HepG2 (cell line): Measurements from ENCODE around the gene TBC1D7. TPM values are rescaled to one million over a fixed set of nuclear protein-coding genes. Genes with fewer than 3 reads are reported as not detected.
A peak's percentile ranks its signal among the peaks of the same experiment; 100 is the strongest.

Experiments
- EP300 ChIP-seq, 3 experiments: sonication (generic) in 1 of 3; formaldehyde crosslinking in 1 of 3; IDR thresholded peaks; 2 replicates each; pipeline versions ENCODE4 v1.5.1 to v1.6.1; 2011 to 2020; ENCODE audit warnings: low read depth in 2 of 3, low read length in 2 of 3, borderline replicate concordance in 1 of 3, improper control_type of control experiment in 1 of 3, mild to moderate bottlenecking in 1 of 3, missing genetic modification reagents in 1 of 3, moderate library complexity in 1 of 3
- JUNB ChIP-seq: sonication (generic); formaldehyde crosslinking; IDR thresholded peaks from 2 replicates; pipeline ENCODE4 v1.8.0; 2022; ENCODE audit warnings: missing genetic modification reagents, mild to moderate bottlenecking, borderline replicate concordance
- MYPOP ChIP-seq: sonication (generic); formaldehyde crosslinking; IDR thresholded peaks from 2 replicates; pipeline ENCODE4 v1.8.1; 2023; ENCODE audit warnings: mild to moderate bottlenecking, moderate library complexity, missing genetic modification reagents
- NONO ChIP-seq, 2 experiments: fragments of 450-650 bp in 1 of 2; sonication (generic) in 1 of 2; formaldehyde crosslinking in 1 of 2; IDR thresholded peaks in 1 of 2; conservative IDR thresholded peaks in 1 of 2; 2 replicates each; pipeline versions ENCODE4 v1.6.1 to v1.8.0; 2017 to 2022; ENCODE audit warnings: mild to moderate bottlenecking in 1 of 2, missing genetic modification reagents in 1 of 2, moderate library complexity in 1 of 2
- PAX8 ChIP-seq: sonication (generic); formaldehyde crosslinking; IDR thresholded peaks from 2 replicates; pipeline ENCODE4 v1.8.0; 2022; ENCODE audit warnings: mild to moderate bottlenecking, missing genetic modification reagents, borderline replicate concordance
- PAXIP1 ChIP-seq: sonication (generic); formaldehyde crosslinking; conservative IDR thresholded peaks from 2 replicates; pipeline ENCODE4 v1.4.0; 2020; ENCODE audit warnings: mild to moderate bottlenecking, missing genetic modification reagents, moderate library complexity
- RCOR2 ChIP-seq: IDR thresholded peaks from 2 replicates; pipeline ENCODE4 v1.6.1; 2016; ENCODE audit warnings: missing biosample characterization, missing genetic modification reagents
- SMARCC2 ChIP-seq: fragments of 450-650 bp; IDR thresholded peaks from 2 replicates; pipeline ENCODE4 v1.6.1; 2017; ENCODE audit warnings: antibody characterized with exemption, mild to moderate bottlenecking
- SOX5 ChIP-seq: IDR thresholded peaks from 2 replicates; pipeline ENCODE4 v1.6.1; 2016; ENCODE audit warnings: borderline replicate concordance
- SPEN ChIP-seq: sonication (generic); formaldehyde crosslinking; IDR thresholded peaks from 2 replicates; pipeline ENCODE4 v1.5.1; 2020; ENCODE audit warnings: low read depth, mild to moderate bottlenecking, missing genetic modification reagents
- ZMYM4 ChIP-seq: sonication (generic); formaldehyde crosslinking; IDR thresholded peaks from 2 replicates; pipeline ENCODE4 v1.8.1; 2023; ENCODE audit warnings: mild to moderate bottlenecking, missing genetic modification reagents
- ZNF350 ChIP-seq: sonication (generic); formaldehyde crosslinking; IDR thresholded peaks from 2 replicates; pipeline ENCODE4 v1.4.0; 2020; ENCODE audit warnings: mild to moderate bottlenecking, low read depth, missing genetic modification reagents, borderline replicate concordance
- ZNF713 ChIP-seq: sonication (generic); formaldehyde crosslinking; IDR thresholded peaks from 2 replicates; pipeline ENCODE4 v1.4.0; 2020; ENCODE audit warnings: mild to moderate bottlenecking, missing genetic modification reagents
- polyA plus RNA-seq, 8 experiments: library from polyadenylated mRNA; depleted of rRNA in 3 of 8; stranded (reverse) in 7 of 8; unstranded in 1 of 8; fragments of >200 nt; fragmentation: Illumina TruSeq in 4 of 8; extraction: Trizol in 4 of 8; gene quantifications; 2 replicates each; pipeline versions ENCODE4 v1.2.1 to v1.2.3, GENCODE V29; 2011 to 2016; ENCODE audit warnings: low read depth in 4 of 8, missing spikeins in 1 of 8, mixed read lengths in 1 of 8; ENCODE audit not compliant: insufficient read depth in 1 of 8
- total RNA-seq, 5 experiments: library from RNA; depleted of rRNA; stranded (reverse); fragments of >200 nt; fragmentation: Illumina TruSeq; extraction: Trizol; gene quantifications; 2 replicates each; pipeline ENCODE4 v1.2.3, GENCODE V29; 2016; ENCODE audit warnings: low read depth in 1 of 5
- TF ChIP-seq, protein P1 (sequence below): sonication (generic); formaldehyde crosslinking; IDR thresholded peaks from 2 replicates; pipeline ENCODE4 v1.4.0; 2020; ENCODE audit warnings: missing genetic modification reagents, mild to moderate bottlenecking, borderline replicate concordance
- TF ChIP-seq, protein P2 (sequence below): sonication (generic); formaldehyde crosslinking; IDR thresholded peaks from 2 replicates; pipeline ENCODE4 v1.8.1; 2022; ENCODE audit warnings: low read depth, mild to moderate bottlenecking, missing genetic modification reagents

Gene TBC1D7
- total and polyA plus RNA-seq, 2 of the 13 experiments (the other 11 are each of a cell fraction or from before 2014, with no cell fraction given), result 23.3 to 30.8 TPM

DNA sequence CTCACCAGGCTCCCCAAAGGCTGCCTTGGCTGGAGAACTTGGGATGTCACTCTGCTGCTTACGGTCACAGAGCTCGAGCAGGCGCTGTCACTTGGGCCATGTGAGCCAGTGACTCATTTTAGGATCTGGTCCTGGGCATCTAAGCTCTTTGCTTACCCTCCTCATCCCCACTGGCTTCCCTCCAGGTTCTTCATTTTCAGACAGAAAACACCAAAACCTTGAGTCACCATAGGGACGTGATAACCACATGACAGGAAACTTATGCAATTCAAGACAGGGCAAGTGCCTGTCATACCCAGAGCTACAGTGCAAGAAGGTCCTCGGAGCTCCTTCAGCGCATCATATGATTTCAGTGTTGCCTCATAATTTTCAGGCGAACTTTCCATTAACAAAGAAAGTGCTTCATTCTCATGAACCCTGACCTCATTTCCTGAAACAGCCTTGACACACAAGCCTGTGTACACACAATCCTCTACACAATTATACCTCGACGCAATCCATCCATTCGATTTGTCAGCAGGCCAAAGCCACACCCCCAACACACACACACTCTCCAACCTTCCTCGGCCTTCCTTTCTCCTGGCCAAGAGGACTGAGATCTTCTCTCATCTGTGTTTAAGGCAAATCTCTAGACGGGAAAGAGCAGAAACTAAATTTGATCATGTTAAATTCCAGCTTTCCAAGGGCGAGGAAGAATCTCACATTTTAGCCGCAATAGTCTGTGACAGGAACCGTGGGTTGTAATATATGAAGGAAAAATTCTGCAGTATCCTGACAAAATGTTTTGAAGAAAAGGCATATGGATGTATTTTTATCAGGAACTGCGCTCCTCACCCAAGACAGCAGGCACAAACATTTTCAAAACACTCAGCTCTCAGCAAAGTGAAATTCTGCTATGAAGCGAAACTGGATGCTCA lies 25.3 kb downstream of the TBC1D7 start (continued):
- TF ChIP-seq SOX5 (CRISPR knock-in tag), result peak; percentile 43; the same call in 1 of the 2 replicates
- peak in 1 of 2 experiments; percentile 50; a peak in 1 of 4 replicates for TF ChIP-seq EP300 (IDR thresholded peaks at IDR 0.05; ENCODE audit: low read depth in 2 of 2, low read length in 2 of 2)
- peak; percentile 73; the same call in 1 of the 2 replicates for TF ChIP-seq EP300 (CRISPR knock-in tag; IDR thresholded peaks at IDR 0.05; ENCODE audit: borderline replicate concordance)
- TF ChIP-seq PAX8 (CRISPR knock-in tag), result no peak
- 0 out of 2 replicates have a peak, but pooled peaks have one; percentile 16 for TF ChIP-seq RCOR2 (CRISPR knock-in tag)
- TF ChIP-seq SPEN, result 0 out of 2 replicates have a peak, but pooled peaks have one; percentile 22
- TF ChIP-seq MYPOP (CRISPR knock-in tag), result peak; percentile 53; the same call in 1 of the 2 replicates
- peak; percentile 44; the same call in 1 of the 2 replicates for TF ChIP-seq ZMYM4 (CRISPR knock-in tag)
- TF ChIP-seq SMARCC2, result no peak
- TF ChIP-seq ZNF713 (CRISPR knock-in tag), result no peak
- 0 out of 2 replicates have a peak, but pooled peaks have one; percentile 23 for TF ChIP-seq ZNF350 (CRISPR knock-in tag)
- no peak for TF ChIP-seq JUNB (CRISPR knock-in tag)
- TF ChIP-seq, protein P1, sequence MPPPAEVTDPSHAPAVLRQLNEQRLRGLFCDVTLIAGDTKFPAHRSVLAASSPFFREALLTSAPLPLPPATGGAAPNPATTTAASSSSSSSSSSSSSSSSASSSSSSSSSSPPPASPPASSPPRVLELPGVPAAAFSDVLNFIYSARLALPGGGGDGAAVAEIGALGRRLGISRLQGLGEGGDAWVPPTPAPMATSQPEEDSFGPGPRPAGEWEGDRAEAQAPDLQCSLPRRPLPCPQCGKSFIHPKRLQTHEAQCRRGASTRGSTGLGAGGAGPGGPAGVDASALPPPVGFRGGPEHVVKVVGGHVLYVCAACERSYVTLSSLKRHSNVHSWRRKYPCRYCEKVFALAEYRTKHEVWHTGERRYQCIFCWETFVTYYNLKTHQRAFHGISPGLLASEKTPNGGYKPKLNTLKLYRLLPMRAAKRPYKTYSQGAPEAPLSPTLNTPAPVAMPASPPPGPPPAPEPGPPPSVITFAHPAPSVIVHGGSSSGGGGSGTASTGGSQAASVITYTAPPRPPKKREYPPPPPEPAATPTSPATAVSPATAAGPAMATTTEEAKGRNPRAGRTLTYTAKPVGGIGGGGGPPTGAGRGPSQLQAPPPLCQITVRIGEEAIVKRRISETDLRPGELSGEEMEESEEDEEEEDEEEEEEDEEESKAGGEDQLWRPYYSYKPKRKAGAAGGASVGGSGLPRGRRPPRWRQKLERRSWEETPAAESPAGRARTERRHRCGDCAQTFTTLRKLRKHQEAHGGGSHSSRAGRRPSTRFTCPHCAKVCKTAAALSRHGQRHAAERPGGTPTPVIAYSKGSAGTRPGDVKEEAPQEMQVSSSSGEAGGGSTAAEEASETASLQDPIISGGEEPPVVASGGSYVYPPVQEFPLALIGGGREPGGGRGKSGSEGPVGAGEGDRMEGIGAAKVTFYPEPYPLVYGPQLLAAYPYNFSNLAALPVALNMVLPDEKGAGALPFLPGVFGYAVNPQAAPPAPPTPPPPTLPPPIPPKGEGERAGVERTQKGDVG (CRISPR knock-in tag), result no peak
- no peak for TF ChIP-seq NONO (IDR thresholded peaks at IDR 0.05)
- 0 out of 2 replicates have a peak, but pooled peaks have one; percentile 38 for TF ChIP-seq NONO (CRISPR knock-in tag; conservative IDR thresholded peaks at IDR 0.05)
- 0 out of 2 replicates have a peak, but pooled peaks have one; percentile 33 for TF ChIP-seq PAXIP1 (CRISPR knock-in tag)
- TF ChIP-seq, protein P2, sequence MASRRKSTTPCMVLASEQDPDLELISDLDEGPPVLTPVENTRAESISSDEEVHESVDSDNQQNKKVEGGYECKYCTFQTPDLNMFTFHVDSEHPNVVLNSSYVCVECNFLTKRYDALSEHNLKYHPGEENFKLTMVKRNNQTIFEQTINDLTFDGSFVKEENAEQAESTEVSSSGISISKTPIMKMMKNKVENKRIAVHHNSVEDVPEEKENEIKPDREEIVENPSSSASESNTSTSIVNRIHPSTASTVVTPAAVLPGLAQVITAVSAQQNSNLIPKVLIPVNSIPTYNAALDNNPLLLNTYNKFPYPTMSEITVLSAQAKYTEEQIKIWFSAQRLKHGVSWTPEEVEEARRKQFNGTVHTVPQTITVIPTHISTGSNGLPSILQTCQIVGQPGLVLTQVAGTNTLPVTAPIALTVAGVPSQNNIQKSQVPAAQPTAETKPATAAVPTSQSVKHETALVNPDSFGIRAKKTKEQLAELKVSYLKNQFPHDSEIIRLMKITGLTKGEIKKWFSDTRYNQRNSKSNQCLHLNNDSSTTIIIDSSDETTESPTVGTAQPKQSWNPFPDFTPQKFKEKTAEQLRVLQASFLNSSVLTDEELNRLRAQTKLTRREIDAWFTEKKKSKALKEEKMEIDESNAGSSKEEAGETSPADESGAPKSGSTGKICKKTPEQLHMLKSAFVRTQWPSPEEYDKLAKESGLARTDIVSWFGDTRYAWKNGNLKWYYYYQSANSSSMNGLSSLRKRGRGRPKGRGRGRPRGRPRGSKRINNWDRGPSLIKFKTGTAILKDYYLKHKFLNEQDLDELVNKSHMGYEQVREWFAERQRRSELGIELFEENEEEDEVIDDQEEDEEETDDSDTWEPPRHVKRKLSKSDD, result peak; percentile 70; the same call in 1 of the 2 replicates
